ENCODE measurements around the gene CDHR5.

CDHR5 gene

GRCh38 chr11:587546-587945 lies 37.2 kb downstream of the CDHR5 start:
- no peak for TF ChIP-seq TAF1 (IDR thresholded peaks at IDR 0.05; ENCODE audit: borderline replicate concordance, low read depth, low read length)
- no peak for TF ChIP-seq POLR2AphosphoS5 (IDR thresholded peaks at IDR 0.05; ENCODE audit: low read depth, low read length)
- no peak for TF ChIP-seq POLR2A (IDR thresholded peaks at IDR 0.05; ENCODE audit: low read depth, low read length)
- DNase-seq (ENCODE audit: insufficient read length), result no peak

GRCh38 chr11:586376-587316 lies 38.1 kb downstream of the CDHR5 start:
- FAIRE-seq (no peak), DNase-seq (ENCODE audit: insufficient read length) (no peak)
- no peak for TF ChIP-seq POLR2A (IDR thresholded peaks at IDR 0.05; ENCODE audit: low read depth, low read length)
- TF ChIP-seq POLR2AphosphoS5 (IDR thresholded peaks at IDR 0.05; ENCODE audit: low read depth, low read length), result no peak
- no peak for TF ChIP-seq TAF1 (IDR thresholded peaks at IDR 0.05; ENCODE audit: borderline replicate concordance, low read depth, low read length)

More at GRCh38 chr11:587546-587945, 37.2 kb downstream of the CDHR5 start:
- no peak for FAIRE-seq

GRCh38 chr11:584287-584686 lies 40.5 kb downstream of the CDHR5 start:
- FAIRE-seq (no peak), DNase-seq (ENCODE audit: insufficient read length) (no peak)
- TF ChIP-seq TAF1 (IDR thresholded peaks at IDR 0.05; ENCODE audit: borderline replicate concordance, low read depth, low read length), result no peak
- TF ChIP-seq POLR2AphosphoS5 (IDR thresholded peaks at IDR 0.05; ENCODE audit: low read depth, low read length), result no peak
- TF ChIP-seq POLR2A (IDR thresholded peaks at IDR 0.05; ENCODE audit: low read depth, low read length), result no peak

GRCh38 chr11:581752-582151 lies 43.0 kb downstream of the CDHR5 start:
- DNase-seq (ENCODE audit: insufficient read length), result no peak
- no peak for TF ChIP-seq POLR2AphosphoS5 (IDR thresholded peaks at IDR 0.05; ENCODE audit: low read depth, low read length)
- no peak for FAIRE-seq

- FAIRE-seq (no peak), DNase-seq (ENCODE audit: insufficient read length) (no peak)
- TF ChIP-seq POLR2AphosphoS5 (IDR thresholded peaks at IDR 0.05; ENCODE audit: low read depth, low read length) (no peak), POLR2A (IDR thresholded peaks at IDR 0.05; ENCODE audit: low read depth, low read length) (no peak), TAF1 (IDR thresholded peaks at IDR 0.05; ENCODE audit: borderline replicate concordance, low read depth, low read length) (no peak)
Observed at GRCh38 chr11:581342-581741, 43.4 kb downstream of the CDHR5 start.

GRCh38 chr11:579830-580601 lies 44.7 kb downstream of the CDHR5 start:
- TF ChIP-seq POLR2AphosphoS5 (IDR thresholded peaks at IDR 0.05; ENCODE audit: low read depth, low read length), result no peak
- no peak for TF ChIP-seq TAF1 (IDR thresholded peaks at IDR 0.05; ENCODE audit: borderline replicate concordance, low read depth, low read length)
- no peak for TF ChIP-seq POLR2A (IDR thresholded peaks at IDR 0.05; ENCODE audit: low read depth, low read length)
- DNase-seq (ENCODE audit: insufficient read length) (no peak), FAIRE-seq (peak; percentile 38)

GRCh38 chr11:578276-579035 lies 46.3 kb downstream of the CDHR5 start:
- DNase-seq (ENCODE audit: insufficient read length), result no peak
- no peak for FAIRE-seq
- TF ChIP-seq TAF1 (IDR thresholded peaks at IDR 0.05; ENCODE audit: borderline replicate concordance, low read depth, low read length) (no peak), POLR2A (IDR thresholded peaks at IDR 0.05; ENCODE audit: low read depth, low read length) (no peak), POLR2AphosphoS5 (IDR thresholded peaks at IDR 0.05; ENCODE audit: low read depth, low read length) (no peak)

- FAIRE-seq (no peak), DNase-seq (ENCODE audit: insufficient read length) (no peak)
- TF ChIP-seq POLR2A (IDR thresholded peaks at IDR 0.05; ENCODE audit: low read depth, low read length) (no peak), POLR2AphosphoS5 (IDR thresholded peaks at IDR 0.05; ENCODE audit: low read depth, low read length) (no peak), TAF1 (IDR thresholded peaks at IDR 0.05; ENCODE audit: borderline replicate concordance, low read depth, low read length) (no peak)
Observed at GRCh38 chr11:577611-577894, 47.2 kb downstream of the CDHR5 start.

GRCh38 chr11:576811-577610 lies 47.7 kb downstream of the CDHR5 start:
- FAIRE-seq, result peak; percentile 74
- no peak for DNase-seq (ENCODE audit: insufficient read length)
- TF ChIP-seq POLR2AphosphoS5 (IDR thresholded peaks at IDR 0.05; ENCODE audit: low read depth, low read length) (no peak), TAF1 (IDR thresholded peaks at IDR 0.05; ENCODE audit: borderline replicate concordance, low read depth, low read length) (no peak), POLR2A (IDR thresholded peaks at IDR 0.05; ENCODE audit: low read depth, low read length) (no peak)

- TF ChIP-seq POLR2AphosphoS5 (IDR thresholded peaks at IDR 0.05; ENCODE audit: low read depth, low read length) (peak; percentile 85), POLR2A (IDR thresholded peaks at IDR 0.05; ENCODE audit: low read depth, low read length) (peak; percentile 88), TAF1 (IDR thresholded peaks at IDR 0.05; ENCODE audit: borderline replicate concordance, low read depth, low read length) (peak; percentile 94)
- peak; percentile 99 for FAIRE-seq
Observed at GRCh38 chr11:575996-576768, 48.6 kb downstream of the CDHR5 start, which contains the start of gene PHRF1. Gene PHRF1 (plus strand): TSS chr11:576470. CDS start chr11:581513, 5,043 bp downstream.

More at GRCh38 chr11:575996-576768, 48.6 kb downstream of the CDHR5 start, which contains the start of gene PHRF1:
- DNase-seq (ENCODE audit: insufficient read length), result peak; percentile 99
